Measurements from ENCODE around the gene RNF10. TPM values are rescaled to one million over a fixed set of nuclear protein-coding genes. Genes with fewer than 3 reads are reported as not detected.

RNF10 gene
- total RNA-seq, 1 experiment from 2014 or later = 79.7 TPM

- H3K27me3 ChIP-seq (ENCODE audit: low read length) = no peaks in the 10 kb centered on the region
- peak overlapping the region; percentile 94 for H3K27ac ChIP-seq (ENCODE audit: low read length)
- peaks cover 35% of the 10 kb centered on the region for H4K20me1 ChIP-seq (ENCODE audit: low read length)
- ATAC-seq (peak; percentile 87), DNase-seq (peak; percentile 88)
- peaks cover 28% of the 10 kb centered on the region for H3K36me3 ChIP-seq (ENCODE audit: low read depth, low read length)
- peaks cover 86% of the 10 kb centered on the region for H3K79me2 ChIP-seq (ENCODE audit: low read length)
- peaks cover 19% of the 10 kb centered on the region for H3F3A ChIP-seq (ENCODE audit: low read length, unreplicated experiment)
- ChIA-PET CTCF (interaction anchor here (1.0 kb wide), 1 partner anchor 10 kb away, joined by 3 read pairs; no protein-coding TSS in a partner anchor), POLR2A (ENCODE audit: unreplicated experiment) (interaction anchor here (0.6 to 1.0 kb wide), 2 partner anchors 17 to 688 kb away, joined by 3 to 6 read pairs; partner anchors contain the start of gene COQ5)
- H3K9me3 ChIP-seq (ENCODE audit: low read length) = no peaks in the 10 kb centered on the region
- H3K9me2 ChIP-seq (replicated peaks; ENCODE audit: low read length) = no peaks in the 10 kb centered on the region
- H3K9ac ChIP-seq (ENCODE audit: low read length) = peak overlapping the region; percentile 74
- no peak overlapping the region for H2AFZ ChIP-seq (ENCODE audit: low read length)
- BruUV-seq (replicated peaks) = no TSS peak
- H3K4me2 ChIP-seq (ENCODE audit: low read length) = peak overlapping the region; percentile 78
- TF ChIP-seq EZH2 (IDR thresholded peaks at IDR 0.05; ENCODE audit: low read length, unreplicated experiment) = no peak
- no peak for TF ChIP-seq CTCF (conservative IDR thresholded peaks at IDR 0.05; ENCODE audit: low read depth, low read length)
- no peak for TF ChIP-seq EZH2phosphoT487 (IDR thresholded peaks at IDR 0.05; ENCODE audit: borderline replicate concordance, low read length)
- H3K4me3 ChIP-seq (ENCODE audit: low read length) = peak overlapping the region; percentile 58
- peaks cover 36% of the 10 kb centered on the region for H3K4me1 ChIP-seq (ENCODE audit: insufficient read depth, low read length)
- intact Hi-C loops (cut with micrococcal nuclease) = loop anchor here (1.0 kb wide), 2 partner anchors 8 to 20 kb away; no protein-coding TSS in a partner anchor
Measured at GRCh38 chr12:120546050-120546386, 11.9 kb downstream of the RNF10 start.

GRCh38 chr12:120554678-120555077, 20.5 kb downstream of the RNF10 start:
- H3K79me2 ChIP-seq (ENCODE audit: low read length) = peaks cover 46% of the 10 kb centered on the region
- TF ChIP-seq EZH2phosphoT487 (IDR thresholded peaks at IDR 0.05; ENCODE audit: borderline replicate concordance, low read length) (no peak), EZH2 (IDR thresholded peaks at IDR 0.05; ENCODE audit: low read length, unreplicated experiment) (no peak), CTCF (conservative IDR thresholded peaks at IDR 0.05; ENCODE audit: low read depth, low read length) (no peak)

GRCh38 chr12:120557589-120557988, 23.4 kb downstream of the RNF10 start:
- CTCF ChIA-PET = no interaction called here
- BruUV-seq (replicated peaks) = TSS peak; percentile 10
- Histone ChIP-seq H3K4me1 (ENCODE audit: insufficient read depth, low read length) (no peaks in the 10 kb centered on the region), H4K20me1 (ENCODE audit: low read length) (no peaks in the 10 kb centered on the region), H3K9me2 (replicated peaks; ENCODE audit: low read length) (no peaks in the 10 kb centered on the region), H3F3A (ENCODE audit: low read length, unreplicated experiment) (peaks cover 10% of the 10 kb centered on the region), H3K79me2 (ENCODE audit: low read length) (peaks cover 23% of the 10 kb centered on the region), H3K4me3 (ENCODE audit: low read length) (no peak overlapping the region), H3K27ac (ENCODE audit: low read length) (no peak overlapping the region), H3K27me3 (ENCODE audit: low read length) (no peaks in the 10 kb centered on the region), H3K36me3 (ENCODE audit: low read depth, low read length) (peaks cover 65% of the 10 kb centered on the region), H3K4me2 (ENCODE audit: low read length) (no peak overlapping the region), H3K9ac (ENCODE audit: low read length) (no peak overlapping the region), H2AFZ (ENCODE audit: low read length) (no peak overlapping the region), H3K9me3 (ENCODE audit: low read length) (no peaks in the 10 kb centered on the region)
- DNase-seq (peak; percentile 1), ATAC-seq (peak; percentile 58; the same call in 1 of the 2 replicates)
- intact Hi-C loops (cut with micrococcal nuclease) = no loop called here
- POLR2A ChIA-PET (ENCODE audit: unreplicated experiment) = no interaction called here
- TF ChIP-seq EZH2phosphoT487 (IDR thresholded peaks at IDR 0.05; ENCODE audit: borderline replicate concordance, low read length) (no peak), EZH2 (IDR thresholded peaks at IDR 0.05; ENCODE audit: low read length, unreplicated experiment) (no peak), CTCF (conservative IDR thresholded peaks at IDR 0.05; ENCODE audit: low read depth, low read length) (no peak)

More at GRCh38 chr12:120554678-120555077, 20.5 kb downstream of the RNF10 start:
- POLR2A ChIA-PET (ENCODE audit: unreplicated experiment) = no interaction called here
- Histone ChIP-seq H3K27ac (ENCODE audit: low read length) (no peak overlapping the region), H3K9ac (ENCODE audit: low read length) (no peak overlapping the region), H3K36me3 (ENCODE audit: low read depth, low read length) (peaks cover 45% of the 10 kb centered on the region), H3K9me2 (replicated peaks; ENCODE audit: low read length) (no peaks in the 10 kb centered on the region), H2AFZ (ENCODE audit: low read length) (no peak overlapping the region), H3K9me3 (ENCODE audit: low read length) (no peaks in the 10 kb centered on the region), H3K4me1 (ENCODE audit: insufficient read depth, low read length) (no peaks in the 10 kb centered on the region), H4K20me1 (ENCODE audit: low read length) (0 out of 2 replicates have a peak, but pooled peaks cover 4% of the 10 kb centered on the region), H3K4me3 (ENCODE audit: low read length) (no peak overlapping the region), H3K27me3 (ENCODE audit: low read length) (no peaks in the 10 kb centered on the region), H3F3A (ENCODE audit: low read length, unreplicated experiment) (peaks cover 10% of the 10 kb centered on the region), H3K4me2 (ENCODE audit: low read length) (no peak overlapping the region)
- ATAC-seq (no peak), DNase-seq (no peak)
- BruUV-seq (replicated peaks) = no TSS peak
- CTCF ChIA-PET = no interaction called here
- intact Hi-C loops (cut with micrococcal nuclease) = no loop called here
